SKM-1 (cell line): Measurements from ENCODE around the gene FAM237B.
"Not testable (repeated sequence)": the region's sequence is repeated elsewhere in the genome, so short reads cannot be mapped to it uniquely, and the experiment has no call there.

Experiments used
- DNase-seq: peaks from one replicate; lab custom pipeline; 2025; ENCODE audit not compliant: unreplicated experiment; lab: John Stamatoyannopoulos, UW

FAM237B gene

DNA sequence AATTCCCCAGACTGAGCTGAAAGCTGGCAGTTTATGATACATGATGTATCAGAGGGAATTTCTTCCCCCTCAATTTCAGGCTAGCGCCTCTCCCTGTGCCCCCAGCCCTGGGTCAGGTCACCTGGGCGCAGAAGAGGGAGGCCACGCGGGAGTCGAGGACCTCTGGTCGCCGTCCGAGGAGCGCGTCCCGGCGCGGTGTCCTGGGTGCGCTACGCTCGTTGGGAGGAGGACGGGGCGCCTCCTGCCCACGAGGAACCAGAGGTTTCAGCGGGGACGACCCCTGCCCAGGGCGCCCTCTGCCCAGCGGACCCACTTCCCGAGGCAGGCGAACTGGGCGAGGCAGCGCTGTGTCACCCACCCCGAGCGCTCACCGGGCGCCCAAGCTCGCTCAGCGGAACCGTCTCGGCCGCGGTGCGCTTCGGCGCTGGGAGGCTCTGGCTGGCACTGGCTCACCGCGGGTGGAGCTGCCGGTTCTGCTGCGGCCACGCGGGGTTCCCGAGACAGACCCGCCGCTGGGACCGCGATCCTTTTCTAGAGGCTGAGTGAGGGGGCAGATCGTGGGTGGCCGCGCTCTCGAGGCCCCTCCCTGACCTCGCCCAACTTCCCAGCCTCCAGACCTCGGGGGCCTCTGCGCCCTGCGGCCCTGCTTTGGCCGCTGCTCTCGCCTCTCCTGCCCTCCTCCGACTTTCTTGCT, at the start of gene FAM237B:
FAM237B (minus strand) TSS at position 504 of the 694 bp plus-strand sequence. CDS start 1,556 bp downstream, outside the sequence.
- DNase-seq = no peak

- DNase-seq = no peak
Observed at GRCh38 chr7:90351987-90352386, 30.9 kb upstream of the FAM237B start.

DNA sequence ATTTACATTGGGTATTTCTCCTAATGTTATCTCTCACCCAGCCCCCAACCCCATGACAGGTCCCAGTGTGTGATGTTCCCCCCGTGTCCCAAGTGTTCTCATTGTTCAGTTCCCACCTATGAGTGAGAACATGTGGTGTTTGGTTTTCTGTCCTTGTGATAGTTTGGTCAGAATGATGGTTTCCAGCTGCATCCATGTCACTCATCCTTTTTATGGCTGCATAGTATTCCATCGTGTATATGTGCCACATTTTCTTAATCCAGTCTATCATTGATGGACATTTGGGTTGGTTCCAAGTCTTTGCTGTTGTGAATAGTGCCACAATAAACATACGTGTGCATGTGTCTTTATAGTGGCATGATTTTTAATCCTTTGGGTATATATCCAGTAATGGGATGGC, 28.9 kb upstream of the FAM237B start:
- DNase-seq = not testable (repeated sequence)

GRCh38 chr7:90349305-90349704, 28.2 kb upstream of the FAM237B start:
- no peak for DNase-seq

DNA sequence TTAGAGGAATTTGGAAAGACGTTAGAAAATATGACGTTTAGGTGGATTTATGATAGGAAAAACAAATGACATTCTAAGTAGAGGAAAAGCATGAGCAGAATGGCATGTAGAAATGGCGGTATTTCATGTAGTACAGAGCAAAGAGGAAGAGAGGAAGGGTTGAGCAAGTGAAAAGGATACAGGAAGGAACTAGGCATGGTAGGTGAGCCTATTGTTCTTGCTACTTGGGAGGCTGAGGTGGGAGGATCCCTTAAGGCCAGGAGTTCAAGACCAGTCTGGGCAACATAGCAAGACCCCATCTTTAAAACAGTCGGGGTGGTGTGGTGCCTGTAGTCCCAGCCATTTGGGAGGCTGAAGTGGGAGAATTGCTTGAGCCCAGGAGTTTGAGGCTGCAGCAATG, 26.7 kb upstream of the FAM237B start:
- peak; percentile 13 for DNase-seq

GRCh38 chr7:90346336-90347125, 25.4 kb upstream of the FAM237B start, which contains the start of gene GTPBP10:
Gene GTPBP10, plus strand, starts transcription at chr7:90346716. Its CDS starts 26 bp downstream, at chr7:90346742.
- peak; percentile 87 for DNase-seq

GRCh38 chr7:90345595-90346335, 24.7 kb upstream of the FAM237B start:
- DNase-seq = no peak

DNA sequence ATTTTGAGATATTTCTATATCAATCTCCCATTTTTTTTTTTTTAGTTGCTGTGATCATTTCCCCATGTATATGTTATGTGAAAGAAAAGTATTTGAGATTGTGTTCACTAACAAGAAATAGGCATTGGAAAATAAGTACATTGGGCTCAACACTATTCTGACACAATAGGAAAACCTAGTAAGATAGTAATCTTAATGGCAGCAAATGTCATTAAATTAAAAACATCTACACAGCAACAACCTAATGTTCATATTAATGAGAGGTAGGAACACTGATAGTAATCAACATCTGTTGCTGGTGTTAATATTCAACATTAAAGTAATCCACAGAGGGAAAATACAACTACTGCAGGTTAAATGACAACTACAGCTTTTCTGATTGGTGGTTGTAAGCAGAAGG, 23.9 kb upstream of the FAM237B start:
- DNase-seq = no peak

DNA sequence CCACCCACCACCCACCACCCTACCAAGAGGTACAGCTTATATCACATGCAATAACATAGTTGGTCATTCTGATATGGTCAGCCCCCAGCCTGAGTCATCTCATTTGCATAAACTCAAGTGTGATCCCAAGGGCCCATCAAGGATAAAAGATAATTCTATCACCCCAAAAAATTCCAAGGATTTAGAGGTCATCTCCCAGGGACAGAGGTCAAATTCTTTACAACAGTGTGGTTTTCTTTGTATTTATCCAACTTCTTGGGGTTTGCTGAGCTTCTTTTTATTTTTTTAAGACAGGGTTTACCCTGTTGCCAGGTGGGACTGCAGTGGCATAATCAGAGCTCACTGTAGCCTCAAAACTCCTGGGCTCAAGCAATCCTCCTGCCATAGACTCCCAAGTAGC, 16.0 kb upstream of the FAM237B start:
- DNase-seq = no peak

- DNase-seq = not testable (repeated sequence)
Observed at GRCh38 chr7:90334926-90335325, 13.8 kb upstream of the FAM237B start.

DNA sequence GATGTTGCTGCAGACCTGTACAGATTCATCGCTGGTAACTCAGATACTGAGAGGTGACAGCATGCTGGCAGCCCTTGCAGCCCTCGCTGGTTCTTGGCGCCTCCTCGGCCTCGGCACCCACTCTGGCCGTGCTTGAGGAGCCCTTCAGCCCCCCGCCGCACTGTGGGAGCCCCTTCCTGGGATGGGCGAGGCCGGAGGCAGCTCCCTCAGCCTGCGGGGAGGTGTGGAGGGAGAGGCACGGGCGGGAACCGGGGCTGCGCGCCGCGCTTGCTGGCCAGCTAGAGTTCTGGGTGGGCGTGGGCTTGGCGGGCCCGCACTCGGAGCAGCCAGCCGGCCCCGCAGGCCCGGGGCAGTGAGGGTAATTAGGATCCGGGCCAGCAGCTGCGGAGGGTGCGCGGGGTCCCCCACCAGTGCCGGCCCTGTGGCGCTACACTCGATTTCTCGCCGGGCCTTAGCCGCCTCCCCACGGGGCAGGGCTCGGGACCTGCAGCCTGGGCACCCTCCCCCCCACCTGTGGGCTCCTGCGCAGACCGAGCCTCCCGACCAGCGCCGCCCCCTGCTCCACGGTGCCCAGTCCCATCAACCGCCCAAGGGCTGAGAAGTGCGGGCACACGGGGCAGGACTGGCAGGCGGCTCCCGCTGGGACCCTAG, 13.2 kb upstream of the FAM237B start:
- no peak for DNase-seq

- DNase-seq = no peak
Observed at GRCh38 chr7:90326500-90326899, 5.4 kb upstream of the FAM237B start.

GRCh38 chr7:90322837-90323236, 1.7 kb upstream of the FAM237B start:
- DNase-seq = no peak

DNA sequence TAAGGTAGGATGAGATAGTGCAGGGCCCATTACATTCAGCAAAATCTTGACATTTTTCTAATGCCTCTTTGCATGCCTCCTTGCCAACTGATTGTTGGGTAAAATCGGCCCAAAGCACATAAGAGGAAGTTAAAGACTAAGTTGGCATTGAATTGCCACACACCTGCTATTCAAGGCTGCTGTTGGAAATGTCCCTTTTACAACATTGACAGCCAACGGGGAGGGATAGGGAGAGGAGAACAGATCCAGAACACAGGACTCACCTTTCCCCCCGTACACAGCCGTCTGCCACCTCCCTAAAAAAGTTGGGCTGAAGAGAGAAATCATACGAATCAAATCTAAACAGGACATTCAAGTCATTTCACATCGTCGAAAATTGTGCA, 695 bp downstream of the FAM237B start:
- DNase-seq = no peak

DNA sequence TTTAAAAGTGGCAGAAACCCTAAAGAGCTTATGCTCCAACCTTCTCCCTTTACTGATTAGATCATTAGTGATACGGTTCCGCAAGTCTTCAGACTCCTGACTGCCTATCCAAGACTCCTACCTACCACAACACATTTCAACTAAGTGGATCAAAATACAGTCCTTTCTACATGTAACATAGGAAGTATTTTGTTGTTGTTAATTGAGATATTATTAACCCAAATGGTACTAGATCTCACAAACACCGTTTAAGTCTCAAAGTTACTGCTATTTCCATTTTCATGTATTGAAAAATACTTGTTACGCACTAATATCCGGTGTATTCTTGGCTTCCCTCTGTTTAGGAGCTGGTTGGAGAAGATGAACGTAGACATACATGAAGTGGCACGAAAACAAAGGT, 1.1 kb downstream of the FAM237B start:
- no peak for DNase-seq

DNA sequence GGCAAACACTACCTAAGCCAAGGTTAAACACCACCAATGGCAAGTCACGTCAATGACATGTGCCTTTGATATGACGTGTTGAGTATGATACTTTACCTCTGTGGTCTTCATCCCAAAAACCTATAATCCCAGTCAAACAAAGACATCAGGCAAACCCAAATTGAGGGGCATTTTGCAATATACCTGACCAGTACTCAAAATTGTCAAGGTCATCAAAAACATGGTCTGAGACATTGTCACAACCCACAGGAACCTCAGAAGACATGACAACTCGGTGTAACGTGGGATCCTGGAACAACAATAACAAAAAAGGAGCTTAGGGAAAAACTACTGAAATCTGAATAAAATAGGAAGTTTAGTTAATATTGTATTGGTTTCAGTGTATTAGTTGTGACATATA, 7.2 kb downstream of the FAM237B start:
- no peak for DNase-seq

GRCh38 chr7:90312745-90313144, 8.4 kb downstream of the FAM237B start:
- DNase-seq = no peak

GRCh38 chr7:90311175-90311574, 9.9 kb downstream of the FAM237B start:
- DNase-seq = no peak

DNA sequence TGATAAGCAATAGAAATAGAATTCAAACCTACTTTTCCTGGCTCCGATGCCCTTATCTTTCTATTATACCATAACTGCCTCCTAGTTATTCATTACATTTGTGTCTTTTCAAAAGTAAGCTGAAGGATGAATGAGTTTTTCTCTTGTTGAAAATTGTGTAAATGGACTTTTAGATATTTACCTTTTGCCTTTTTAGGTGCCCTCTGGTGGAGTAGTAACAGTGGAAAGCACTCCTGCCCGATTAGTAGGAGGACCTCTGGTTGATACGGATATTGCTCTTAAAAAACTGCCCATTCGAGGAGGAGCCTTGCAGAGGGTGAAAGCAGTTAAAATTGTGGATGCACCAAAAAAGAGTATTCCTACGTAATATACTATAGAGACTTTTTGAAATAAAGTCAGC, 11.2 kb downstream of the FAM237B start:
- no peak for DNase-seq

DNA sequence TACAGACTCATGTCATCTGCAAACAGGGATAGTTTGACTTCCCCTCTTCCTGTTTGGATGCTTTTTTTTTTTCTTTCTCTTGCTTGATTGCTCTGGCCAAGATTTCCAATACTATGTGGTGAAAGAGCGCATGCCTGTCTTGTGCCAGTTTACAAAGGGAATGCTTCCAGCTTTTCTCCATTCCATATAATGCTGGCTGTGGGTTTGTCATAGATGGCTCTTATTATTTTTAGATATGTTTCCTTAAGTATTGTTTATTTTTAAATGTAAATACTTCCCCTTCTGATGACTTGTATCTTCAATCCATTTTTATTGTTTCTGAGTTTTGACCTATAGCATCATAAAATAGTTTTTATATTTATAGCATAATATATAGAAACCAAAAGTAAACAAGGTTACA, 17.9 kb downstream of the FAM237B start:
- no peak for DNase-seq
